Astrocyte of the spinal cord (primary cell): ENCODE data around the gene ODAD4.

Experiments used
- DNase-seq: peaks from one replicate; pipeline ENCODE4 v3.0.0; 2011; ENCODE audit warnings: low read depth, low spot score
- H3K4me3 ChIP-seq: 2 replicates; pipeline ENCODE4 v1.5.1; 2011; ENCODE audit warnings: low read depth, mild to moderate bottlenecking, low read length, moderate library complexity
- in situ Hi-C: cut with HindIII; loops from 2 replicates; pipeline ENCODE4 v1.10.0; 2017; ENCODE audit warnings: low sequenced_read_pairs
- TF ChIP-seq, protein P1 (sequence below): IDR thresholded peaks from 2 replicates; pipeline ENCODE4 v1.5.1; 2012; ENCODE audit warnings: low read depth, mild to moderate bottlenecking, low read length, inconsistent platforms

The ODAD4 gene

GRCh38 chr17:41989702-41990419 is 59.4 kb downstream of the ODAD4 start:
- no peak overlapping the region for H3K4me3 ChIP-seq
- TF ChIP-seq, protein P1, sequence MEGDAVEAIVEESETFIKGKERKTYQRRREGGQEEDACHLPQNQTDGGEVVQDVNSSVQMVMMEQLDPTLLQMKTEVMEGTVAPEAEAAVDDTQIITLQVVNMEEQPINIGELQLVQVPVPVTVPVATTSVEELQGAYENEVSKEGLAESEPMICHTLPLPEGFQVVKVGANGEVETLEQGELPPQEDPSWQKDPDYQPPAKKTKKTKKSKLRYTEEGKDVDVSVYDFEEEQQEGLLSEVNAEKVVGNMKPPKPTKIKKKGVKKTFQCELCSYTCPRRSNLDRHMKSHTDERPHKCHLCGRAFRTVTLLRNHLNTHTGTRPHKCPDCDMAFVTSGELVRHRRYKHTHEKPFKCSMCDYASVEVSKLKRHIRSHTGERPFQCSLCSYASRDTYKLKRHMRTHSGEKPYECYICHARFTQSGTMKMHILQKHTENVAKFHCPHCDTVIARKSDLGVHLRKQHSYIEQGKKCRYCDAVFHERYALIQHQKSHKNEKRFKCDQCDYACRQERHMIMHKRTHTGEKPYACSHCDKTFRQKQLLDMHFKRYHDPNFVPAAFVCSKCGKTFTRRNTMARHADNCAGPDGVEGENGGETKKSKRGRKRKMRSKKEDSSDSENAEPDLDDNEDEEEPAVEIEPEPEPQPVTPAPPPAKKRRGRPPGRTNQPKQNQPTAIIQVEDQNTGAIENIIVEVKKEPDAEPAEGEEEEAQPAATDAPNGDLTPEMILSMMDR, result no peak
- no peak for DNase-seq
- in situ Hi-C loops, result no loop called here

- H3K4me3 ChIP-seq, result no peak overlapping the region
- TF ChIP-seq, protein P1, result no peak
- in situ Hi-C loops, result no loop called here
- no peak for DNase-seq
These were observed 62.2 kb downstream of the ODAD4 start for GRCh38 chr17:41992576-41992975.

GRCh38 chr17:41996855-41997164 is 66.4 kb downstream of the ODAD4 start:
- DNase-seq, result no peak
- TF ChIP-seq, protein P1, result no peak
- no peak overlapping the region for H3K4me3 ChIP-seq
- in situ Hi-C loops, result no loop called here

DNA sequence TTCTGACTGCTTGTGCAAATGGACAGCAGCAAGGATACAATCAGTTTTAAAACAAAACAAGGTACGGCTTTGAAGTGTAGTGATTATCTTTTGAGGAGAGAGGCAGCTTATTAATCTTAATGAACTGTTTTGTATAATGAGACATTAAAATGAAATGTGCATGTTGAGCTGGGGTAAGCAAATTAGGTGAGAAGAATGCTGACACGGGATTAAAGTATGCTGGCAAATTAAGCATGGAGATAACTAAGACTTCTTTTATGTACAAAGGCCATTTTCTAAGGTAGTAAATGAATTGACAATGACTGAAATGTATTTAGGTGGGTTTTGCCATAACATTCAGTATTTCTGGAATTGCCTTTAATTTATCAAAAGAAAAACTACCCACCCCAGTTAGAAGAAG is 68.1 kb downstream of the ODAD4 start:
- TF ChIP-seq, protein P1, result no peak
- H3K4me3 ChIP-seq, result no peak overlapping the region
- DNase-seq, result no peak
- in situ Hi-C loops, result no loop called here

DNA sequence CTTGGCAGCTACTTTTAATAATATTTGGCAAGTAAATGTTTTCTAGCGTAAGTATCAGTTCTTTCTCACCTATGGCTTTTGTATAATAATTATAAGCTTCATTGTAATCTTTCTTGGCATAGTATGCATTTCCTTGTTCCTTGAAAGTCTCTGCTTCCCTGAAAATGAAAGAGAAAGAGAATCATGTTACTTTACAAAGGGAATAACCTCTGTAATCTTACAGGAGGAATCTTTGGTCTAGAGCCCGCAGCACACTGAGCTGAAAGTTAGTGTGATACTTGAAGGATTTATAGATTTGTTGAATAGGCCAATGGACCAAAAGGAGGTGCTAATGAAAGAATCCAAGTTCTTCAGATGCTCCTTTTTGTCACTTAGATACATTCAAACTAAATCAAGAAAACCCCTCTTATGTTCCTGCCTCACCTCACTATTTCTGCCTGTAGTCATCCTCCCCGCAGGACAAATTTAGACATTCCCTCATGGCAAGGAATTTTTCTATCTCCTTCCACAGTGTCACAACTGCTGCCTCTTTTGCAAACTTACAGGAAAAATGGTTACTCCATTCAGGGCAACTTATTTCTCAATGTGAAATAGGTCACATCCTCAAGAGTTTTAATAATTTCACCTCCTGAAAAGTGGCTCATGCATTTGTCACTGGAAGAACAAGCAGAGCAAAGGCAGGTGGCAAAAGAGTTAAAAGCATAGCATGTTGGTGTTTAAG is 70.2 kb downstream of the ODAD4 start:
- TF ChIP-seq, protein P1, result no peak
- no peak overlapping the region for H3K4me3 ChIP-seq
- in situ Hi-C loops, result no loop called here
- no peak for DNase-seq

- in situ Hi-C loops, result no loop called here
These were observed 71.3 kb downstream of the ODAD4 start for GRCh38 chr17:42001729-42002128.

More at GRCh38 chr17:42001729-42002128, 71.3 kb downstream of the ODAD4 start:
- no peak for DNase-seq
- no peak overlapping the region for H3K4me3 ChIP-seq
- TF ChIP-seq, protein P1, result no peak
